Tibial artery (tissue), 4 donors: Measurements from ENCODE around the gene ATRN.

Experiments used
- DNase-seq, 2 donors: peaks; one replicate each; pipeline ENCODE4 v3.0.0-alpha.2; 2019
- H3K27ac ChIP-seq, 2 donors: fragments of 200-600 bp; sonication (generic) in 1 of 2; 1 replicate in 1 of 2; 2 replicates in 1 of 2; pipeline ENCODE4 v1.5.1; 2018 to 2019; ENCODE audit warnings: mild to moderate bottlenecking in 1 of 2
- H3K27me3 ChIP-seq, 2 donors: fragments of 200-600 bp; sonication (generic) in 1 of 2; one replicate each; pipeline versions ENCODE4 v1.5.1 to v1.6.0; 2016 to 2019
- H3K36me3 ChIP-seq, 3 donors: fragments of 200-600 bp; sonication (generic) in 2 of 3; one replicate each; pipeline ENCODE4 v1.5.1; 2016 to 2019; ENCODE audit warnings: mild to moderate bottlenecking in 2 of 3
- H3K4me1 ChIP-seq, 4 donors: fragments of 200-600 bp; sonication (generic) in 2 of 4; 1 replicate in 3 of 4; 2 replicates in 1 of 4; pipeline ENCODE4 v1.5.1; 2016 to 2019
- H3K4me3 ChIP-seq, 2 donors: fragments of 200-600 bp; sonication (generic) in 1 of 2; 1 replicate in 1 of 2; 2 replicates in 1 of 2; pipeline ENCODE4 v1.5.1; 2018 to 2019; ENCODE audit warnings: mild to moderate bottlenecking in 2 of 2
- H3K9me3 ChIP-seq, 3 donors: fragments of 200-600 bp; sonication (generic) in 1 of 3; one replicate each; pipeline ENCODE4 v1.5.1; 2016 to 2019
- CTCF ChIP-seq, 2 experiments: fragments of 200-600 bp in 1 of 2; fragments of 450-650 bp in 1 of 2; IDR thresholded peaks; one replicate each; pipeline ENCODE4 v1.5.1; 2017 to 2019; ENCODE audit warnings: antibody characterized with exemption in 2 of 2, mild to moderate bottlenecking in 1 of 2, moderate library complexity in 1 of 2
- intact Hi-C: fragments of 100-400 bp; cut with DNase I; formaldehyde crosslinking; loops from one replicate; pipeline ENCODE4 v1.15.0; 2023; ENCODE audit warnings: low total_unique reads

Gene ATRN

DNA sequence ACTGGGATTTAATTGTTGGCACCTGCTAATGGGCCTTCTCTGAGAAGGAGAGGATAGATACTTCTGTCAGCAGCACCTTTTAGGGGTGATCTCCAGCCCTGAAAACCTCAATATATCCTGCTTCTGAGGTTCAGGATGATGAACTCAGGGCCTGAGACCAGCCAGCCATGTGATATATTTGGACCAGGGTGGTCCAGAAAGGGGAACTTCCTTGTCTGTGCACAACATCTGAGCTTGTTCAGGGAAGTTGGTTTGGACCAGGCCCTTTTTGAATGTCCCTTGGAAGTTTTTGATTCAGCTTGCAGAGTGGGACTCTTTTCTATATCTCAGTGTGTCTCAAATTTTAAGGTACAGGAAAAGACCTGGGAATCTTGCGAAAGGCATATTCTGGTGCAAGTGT, 106.5 kb downstream of the ATRN start:
- Histone ChIP-seq H3K27ac (no peak overlapping the region), H3K36me3 (peaks cover 13 to 78% (median 64%) of the 10 kb centered on the region in 3 donors), H3K4me3 (no peak overlapping the region), H3K9me3 (no peaks in the 10 kb centered on the region), H3K27me3 (no peaks in the 10 kb centered on the region), H3K4me1 (peaks cover 0 to 8% (median 2%) of the 10 kb centered on the region in 4 donors)
- no peak for DNase-seq
- TF ChIP-seq CTCF (IDR thresholded peaks at IDR 0.05) = no peak
- intact Hi-C loops = no loop called here

GRCh38 chr20:3580412-3580811, 109.6 kb downstream of the ATRN start:
- H3K27me3 ChIP-seq = no peaks in the 10 kb centered on the region

GRCh38 chr20:3583765-3584164, 112.9 kb downstream of the ATRN start:
- DNase-seq = no peak
- Histone ChIP-seq H3K27me3 (no peaks in the 10 kb centered on the region), H3K4me1 (peaks cover 0 to 8% (median 2%) of the 10 kb centered on the region in 4 donors), H3K4me3 (no peak overlapping the region), H3K27ac (no peak overlapping the region), H3K9me3 (no peaks in the 10 kb centered on the region), H3K36me3 (peaks cover 39 to 62% (median 47%) of the 10 kb centered on the region in 3 donors)
- no peak for TF ChIP-seq CTCF (IDR thresholded peaks at IDR 0.05)
- intact Hi-C loops = no loop called here

More at GRCh38 chr20:3580412-3580811, 109.6 kb downstream of the ATRN start:
- intact Hi-C loops = no loop called here
- no peak for TF ChIP-seq CTCF (IDR thresholded peaks at IDR 0.05)
- H3K4me1 ChIP-seq = peaks cover 0 to 8% (median 2%) of the 10 kb centered on the region in 4 donors
- no peak overlapping the region for H3K4me3 ChIP-seq
- no peaks in the 10 kb centered on the region for H3K9me3 ChIP-seq
- no peak for DNase-seq
- no peak overlapping the region for H3K27ac ChIP-seq
- H3K36me3 ChIP-seq = peaks cover 41 to 78% (median 67%) of the 10 kb centered on the region in 3 donors

- intact Hi-C loops = no loop called here
- Histone ChIP-seq H3K36me3 (peaks cover 41 to 63% (median 41%) of the 10 kb centered on the region in 3 donors), H3K4me1 (no peaks in the 10 kb centered on the region)
Observed at GRCh38 chr20:3586093-3586492, 115.3 kb downstream of the ATRN start.

DNA sequence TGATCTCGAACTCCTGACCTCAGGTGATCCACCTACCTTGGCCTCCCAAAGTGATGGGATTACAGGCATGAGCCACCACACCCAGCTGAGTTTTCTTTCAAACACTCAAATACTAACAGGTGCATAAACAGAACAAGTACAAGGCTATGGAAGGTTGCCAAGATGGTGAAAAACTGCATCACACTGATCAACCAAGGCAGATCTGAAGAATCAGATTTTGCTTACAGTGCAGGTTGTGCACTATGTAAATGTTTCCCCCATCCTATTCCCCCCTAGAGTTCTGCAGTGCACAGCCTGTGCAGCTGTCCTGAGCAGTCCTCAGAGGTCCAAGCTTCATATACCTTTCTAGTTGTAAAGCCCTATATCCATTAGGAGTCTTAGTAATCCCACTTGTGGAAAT, 119.3 kb downstream of the ATRN start:
- no peaks in the 10 kb centered on the region for H3K9me3 ChIP-seq
- no peak overlapping the region for H3K4me3 ChIP-seq
- no peak overlapping the region for H3K27ac ChIP-seq
- no peak for DNase-seq
- H3K36me3 ChIP-seq = peaks cover 47 to 69% (median 55%) of the 10 kb centered on the region in 3 donors
- H3K27me3 ChIP-seq = no peaks in the 10 kb centered on the region
- no peak for TF ChIP-seq CTCF (IDR thresholded peaks at IDR 0.05)
- intact Hi-C loops = no loop called here
- H3K4me1 ChIP-seq = no peaks in the 10 kb centered on the region

More at GRCh38 chr20:3586093-3586492, 115.3 kb downstream of the ATRN start:
- Histone ChIP-seq H3K9me3 (no peaks in the 10 kb centered on the region), H3K4me3 (no peak overlapping the region), H3K27me3 (no peaks in the 10 kb centered on the region), H3K27ac (no peak overlapping the region)
- TF ChIP-seq CTCF (IDR thresholded peaks at IDR 0.05) = no peak
- no peak for DNase-seq

DNA sequence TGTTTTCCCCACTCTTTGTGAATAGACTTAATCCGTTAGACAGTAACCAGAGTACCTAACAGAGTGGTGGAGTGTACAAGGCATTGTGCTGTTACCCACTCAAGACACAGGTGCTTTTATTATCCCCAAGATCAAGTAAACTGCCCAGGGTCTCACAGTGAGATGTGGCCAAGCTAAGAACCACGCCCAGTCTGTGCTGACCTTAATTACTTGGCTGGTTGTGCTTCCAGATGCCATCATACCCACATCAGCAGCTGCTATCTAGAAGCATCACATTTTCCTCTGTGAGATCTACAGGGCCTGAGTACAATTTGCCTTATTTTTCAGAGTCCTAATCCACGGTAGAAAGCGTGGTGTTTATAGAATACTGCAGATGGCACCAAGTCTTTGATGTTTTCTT, 122.1 kb downstream of the ATRN start:
- no peak for TF ChIP-seq CTCF (IDR thresholded peaks at IDR 0.05)
- Histone ChIP-seq H3K27me3 (no peaks in the 10 kb centered on the region), H3K36me3 (peaks cover 54 to 76% (median 59%) of the 10 kb centered on the region in 3 donors), H3K27ac (no peak overlapping the region), H3K9me3 (no peaks in the 10 kb centered on the region), H3K4me1 (no peaks in the 10 kb centered on the region), H3K4me3 (no peak overlapping the region)
- intact Hi-C loops = no loop called here
- no peak for DNase-seq
